IMR-90 (cell line): Measurements from ENCODE around the gene MAGEA8. TPM values are rescaled to one million over a fixed set of nuclear protein-coding genes. Genes with fewer than 3 reads are reported as not detected.

Experiments
- ATAC-seq: fragments of 200-7000 bp; cut with Tn5 transposase; 2 replicates; pipeline ENCODE4 v1.9.1; 2020; ENCODE audit warnings: low read depth, mild to moderate bottlenecking, moderate library complexity
- BruUV-seq: library from RNA; stranded (reverse); fragments of 400-500 nt; replicated peaks from 2 replicates; lab custom pipeline; 2021; lab: Mats Ljungman, UMichigan
- CTCF ChIA-PET: fragments of 300-600 bp; formaldehyde crosslinking; extraction: SDS; loops from one replicate; lab custom pipeline; 2021; ENCODE audit warnings: antibody characterized with exemption; lab: Yijun Ruan, JAX
- POLR2A ChIA-PET: fragments of 300-600 bp; sonication (Branson Sonifier 250); formaldehyde crosslinking; loops from one replicate; lab custom pipeline; 2022; ENCODE audit warnings: antibody characterized with exemption; ENCODE audit not compliant: unreplicated experiment; lab: Charles Lee
- DNase-seq: peaks from one replicate; pipeline ENCODE4 v3.0.0; 2013
- H2AFZ ChIP-seq: replicated peaks from 2 replicates; pipeline ENCODE3; 2013; ENCODE audit warnings: low read length, mild to moderate bottlenecking; ENCODE audit not compliant: poor library complexity
- H2AK5ac ChIP-seq: 2 replicates; pipeline ENCODE4 v1.6.1; 2013; ENCODE audit warnings: low read depth, low read length, inconsistent platforms
- H2AK9ac ChIP-seq: replicated peaks from 2 replicates; pipeline ENCODE3; 2013; ENCODE audit warnings: mild to moderate bottlenecking, low read depth, low read length, moderate library complexity; ENCODE audit not compliant: poor library complexity
- H2BK120ac ChIP-seq: 2 replicates; pipeline ENCODE4 v1.6.1; 2013; ENCODE audit warnings: low read depth, low read length, inconsistent platforms
- H2BK15ac ChIP-seq: 3 replicates; pipeline ENCODE4 v1.6.1; 2013; ENCODE audit warnings: low read depth, low read length, inconsistent platforms
- H2BK20ac ChIP-seq: 2 replicates; pipeline ENCODE4 v1.6.1; 2013; ENCODE audit warnings: low read depth, mild to moderate bottlenecking, inconsistent platforms, low read length, moderate library complexity
- H2BK5ac ChIP-seq: 2 replicates; pipeline ENCODE4 v1.6.1; 2013; ENCODE audit warnings: mild to moderate bottlenecking, low read depth, low read length, inconsistent platforms; ENCODE audit not compliant: poor library complexity, severe bottlenecking
- H3K14ac ChIP-seq: replicated peaks from 2 replicates; pipeline ENCODE4 v1.6.1; 2013; ENCODE audit warnings: low read depth, low read length, inconsistent platforms
- H3K18ac ChIP-seq: 2 replicates; pipeline ENCODE4 v1.6.1; 2013; ENCODE audit warnings: low read depth, low read length, control low read depth
- H3K23ac ChIP-seq: 2 replicates; pipeline ENCODE4 v1.6.1; 2013; ENCODE audit warnings: low read depth, low read length, inconsistent platforms
- H3K27ac ChIP-seq: 2 replicates; pipeline ENCODE4 v1.5.1; 2013; ENCODE audit warnings: mild to moderate bottlenecking, control low read depth, low read length; ENCODE audit not compliant: insufficient read depth
- H3K27me3 ChIP-seq: 2 replicates; pipeline ENCODE4 v1.6.1; 2013; ENCODE audit warnings: low read length; ENCODE audit not compliant: control insufficient read depth, insufficient read depth
- H3K36me3 ChIP-seq: 2 replicates; pipeline ENCODE4 v1.6.1; 2013; ENCODE audit warnings: low read length, mixed read lengths; ENCODE audit not compliant: control insufficient read depth, insufficient read depth
- H3K4ac ChIP-seq: 2 replicates; pipeline ENCODE4 v1.6.1; 2013; ENCODE audit warnings: low read depth, low read length, inconsistent platforms
- H3K4me1 ChIP-seq: 2 replicates; pipeline ENCODE4 v1.6.1; 2013; ENCODE audit warnings: low read length, mixed read lengths; ENCODE audit not compliant: control insufficient read depth, insufficient read depth
- H3K4me2 ChIP-seq: 2 replicates; pipeline ENCODE4 v1.6.1; 2013; ENCODE audit warnings: low read depth, mild to moderate bottlenecking, control low read depth, low read length, moderate library complexity
- H3K4me3 ChIP-seq: 2 replicates; pipeline ENCODE4 v1.5.1; 2013; ENCODE audit warnings: low read depth, mild to moderate bottlenecking, control low read depth, low read length, moderate library complexity; ENCODE audit not compliant: insufficient read depth
- H3K56ac ChIP-seq: 2 replicates; pipeline ENCODE4 v1.6.1; 2013; ENCODE audit warnings: low read length, inconsistent platforms; ENCODE audit not compliant: insufficient read depth; ENCODE audit errors: extremely low read depth
- H3K79me1 ChIP-seq, 2 experiments: 2 replicates each; pipeline ENCODE4 v1.6.1; 2013; ENCODE audit warnings: low read length in 2 of 2, inconsistent platforms in 1 of 2, low read depth in 1 of 2
- H3K9ac ChIP-seq: 2 replicates; pipeline ENCODE4 v1.6.1; 2013; ENCODE audit warnings: low read depth, low read length, control low read depth
- H3K9me1 ChIP-seq: 2 replicates; pipeline ENCODE4 v1.6.1; 2013; ENCODE audit warnings: low read length, inconsistent platforms; ENCODE audit not compliant: insufficient read depth
- H3K9me3 ChIP-seq: 2 replicates; pipeline ENCODE4 v1.6.1; 2013; ENCODE audit warnings: low read length; ENCODE audit not compliant: control insufficient read depth, insufficient read depth
- H4K20me1 ChIP-seq: 2 replicates; pipeline ENCODE4 v1.6.1; 2013; ENCODE audit warnings: low read length, inconsistent platforms; ENCODE audit not compliant: insufficient read depth
- H4K5ac ChIP-seq: 2 replicates; pipeline ENCODE4 v1.6.1; 2013; ENCODE audit warnings: mild to moderate bottlenecking, low read depth, low read length, control low read depth
- H4K8ac ChIP-seq, 2 experiments: 2 replicates each; pipeline ENCODE4 v1.6.1; 2013; ENCODE audit warnings: low read depth in 2 of 2, low read length in 2 of 2, control low read depth in 1 of 2, inconsistent platforms in 1 of 2
- H4K91ac ChIP-seq: 2 replicates; pipeline ENCODE4 v1.6.1; 2013; ENCODE audit warnings: low read depth, low read length, inconsistent platforms; ENCODE audit not compliant: insufficient read depth
- BHLHE40 ChIP-seq: fragments of 150-350 bp; IDR thresholded peaks from 2 replicates; pipeline ENCODE4 v1.6.1; 2016; ENCODE audit warnings: mild to moderate bottlenecking, low read depth, low read length
- CEBPB ChIP-seq: IDR thresholded peaks from 2 replicates; pipeline ENCODE4 v1.6.1; 2012; ENCODE audit warnings: low read depth, low read length, improper control_type of control experiment
- CHD1 ChIP-seq: IDR thresholded peaks from 2 replicates; pipeline ENCODE4 v1.6.1; 2012; ENCODE audit warnings: low read depth, low read length, improper control_type of control experiment
- CTCF ChIP-seq: conservative IDR thresholded peaks from 2 replicates; pipeline ENCODE4 v1.5.1; 2012; ENCODE audit warnings: mild to moderate bottlenecking, low read depth, low read length, improper control_type of control experiment
- FOS ChIP-seq: fragments of 150-350 bp; IDR thresholded peaks from 2 replicates; pipeline ENCODE4 v1.6.1; 2016; ENCODE audit warnings: low read depth, low read length
- MAZ ChIP-seq: IDR thresholded peaks from 2 replicates; pipeline ENCODE4 v1.6.1; 2012; ENCODE audit warnings: low read depth, mild to moderate bottlenecking, low read length, improper control_type of control experiment, moderate library complexity, borderline replicate concordance
- NFE2L2 ChIP-seq: fragments of 150-350 bp; IDR thresholded peaks from 2 replicates; pipeline ENCODE4 v1.6.1; 2016; ENCODE audit warnings: low read depth, mild to moderate bottlenecking, low read length
- POLR2A ChIP-seq: IDR thresholded peaks from 2 replicates; pipeline ENCODE4 v1.6.1; 2012; ENCODE audit warnings: mild to moderate bottlenecking, low read depth, low read length
- RAD21 ChIP-seq: IDR thresholded peaks from 2 replicates; pipeline ENCODE4 v1.6.1; 2012; ENCODE audit warnings: low read length, improper control_type of control experiment
- RCOR1 ChIP-seq: IDR thresholded peaks from 2 replicates; pipeline ENCODE4 v1.6.1; 2012; ENCODE audit warnings: mild to moderate bottlenecking, low read length, improper control_type of control experiment; ENCODE audit not compliant: insufficient replicate concordance
- RFX5 ChIP-seq: IDR thresholded peaks from 2 replicates; pipeline ENCODE4 v1.8.0; 2012; ENCODE audit warnings: low read depth, mild to moderate bottlenecking, low read length, moderate library complexity
- SMC3 ChIP-seq: fragments of 150-350 bp; IDR thresholded peaks from 2 replicates; pipeline ENCODE4 v1.6.1; 2016; ENCODE audit warnings: low read depth, mild to moderate bottlenecking, antibody characterized with exemption, low read length, moderate library complexity
- USF2 ChIP-seq: fragments of 150-350 bp; IDR thresholded peaks from 2 replicates; pipeline ENCODE4 v1.6.1; 2017; ENCODE audit warnings: mild to moderate bottlenecking, antibody characterized with exemption, low read length, low read depth
- WGBS, 2 experiments: methylation state at CpG; one replicate each; pipeline versions ENCODE4 v1.1.5 to v1.1.7; 2013; ENCODE audit warnings: missing lambda C conversion rate in 2 of 2; ENCODE audit not compliant: insufficient read length in 1 of 2; ENCODE audit errors: extremely low coverage in 2 of 2; 5-methylcytosine and 5-hydroxymethylcytosine counted together
- dilution Hi-C: fragments of 300-500 bp; cut with HindIII; formaldehyde crosslinking; loops from one replicate; pipeline ENCODE4 v1.14.3; 2018; ENCODE audit warnings: low sequenced_read_pairs; ENCODE audit not compliant: unreplicated experiment
- in situ Hi-C: fragments of 300-500 bp; cut with MboI; formaldehyde crosslinking; loops from 3 replicates; pipeline ENCODE4 v1.14.3; 2019; ENCODE audit warnings: low sequenced_read_pairs, inconsistent platforms, mixed read lengths
- intact Hi-C: fragments of 100-400 bp; cut with micrococcal nuclease; formaldehyde crosslinking; loops from 2 replicates; pipeline ENCODE4 v1.10.0; 2022
- polyA plus RNA-seq, 3 experiments: library from polyadenylated mRNA; depleted of rRNA; stranded (reverse); fragments of >200 nt; gene quantifications; 2 replicates each; pipeline ENCODE4 v1.2.3, GENCODE V29; 2012; ENCODE audit warnings: low replicate concordance in 1 of 3
- total RNA-seq: library from RNA; depleted of rRNA; stranded (reverse); fragments of >200 nt; gene quantifications from 2 replicates; pipeline ENCODE4 v1.2.3, GENCODE V29; 2012
- TF ChIP-seq, protein P1 (sequence below): fragments of 150-350 bp; IDR thresholded peaks from 2 replicates; pipeline ENCODE4 v1.6.1; 2016; ENCODE audit warnings: low read depth, mild to moderate bottlenecking, low read length, moderate library complexity, borderline replicate concordance

The MAGEA8 gene
- total and polyA plus RNA-seq, 2 of the 4 experiments (the other 2 are of a cell fraction) = not detected

DNA sequence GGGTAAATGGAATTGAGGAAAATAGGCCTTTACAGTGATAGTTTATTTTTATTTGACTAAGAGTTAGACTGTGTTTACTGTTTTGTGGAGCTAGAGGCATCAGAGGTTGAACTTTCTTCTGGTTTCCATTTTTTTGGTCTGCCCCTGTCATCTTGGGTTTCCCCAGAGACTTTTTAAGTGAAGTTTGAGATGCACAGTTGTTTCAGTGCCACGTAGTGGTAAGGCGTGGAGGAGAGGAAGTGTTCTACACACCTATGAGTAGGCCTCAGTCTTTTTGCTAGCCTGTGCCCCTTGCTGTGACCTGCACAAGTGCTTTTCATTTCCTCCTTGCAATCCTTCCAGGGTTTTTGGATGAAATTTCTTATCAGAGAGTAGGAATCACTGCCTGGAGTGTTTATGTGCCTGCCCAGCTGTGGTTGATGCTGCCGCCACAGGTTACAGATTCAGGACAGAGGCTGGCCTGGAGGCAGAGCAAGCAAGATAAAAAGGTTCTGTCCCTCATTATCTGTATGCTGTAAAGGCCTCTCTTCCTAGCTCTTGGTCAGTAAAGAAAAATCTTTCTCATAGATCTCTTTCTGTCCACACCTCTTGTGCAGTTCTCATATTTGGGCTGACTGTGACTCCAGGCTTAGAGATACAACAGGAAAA is 35.9 kb downstream of the MAGEA8 start:
- TF ChIP-seq FOS (no peak), RAD21 (no peak), CTCF (no peak), RFX5 (no peak), BHLHE40 (no peak), CHD1 (no peak), RCOR1 (no peak), USF2 (no peak), MAZ (no peak), CEBPB (no peak), NFE2L2 (no peak), POLR2A (no peak), SMC3 (no peak)
- TF ChIP-seq, protein P1, sequence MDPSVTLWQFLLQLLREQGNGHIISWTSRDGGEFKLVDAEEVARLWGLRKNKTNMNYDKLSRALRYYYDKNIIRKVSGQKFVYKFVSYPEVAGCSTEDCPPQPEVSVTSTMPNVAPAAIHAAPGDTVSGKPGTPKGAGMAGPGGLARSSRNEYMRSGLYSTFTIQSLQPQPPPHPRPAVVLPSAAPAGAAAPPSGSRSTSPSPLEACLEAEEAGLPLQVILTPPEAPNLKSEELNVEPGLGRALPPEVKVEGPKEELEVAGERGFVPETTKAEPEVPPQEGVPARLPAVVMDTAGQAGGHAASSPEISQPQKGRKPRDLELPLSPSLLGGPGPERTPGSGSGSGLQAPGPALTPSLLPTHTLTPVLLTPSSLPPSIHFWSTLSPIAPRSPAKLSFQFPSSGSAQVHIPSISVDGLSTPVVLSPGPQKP = no peak
- H3K9me3 ChIP-seq = no peaks in the 10 kb centered on the region
- H4K8ac ChIP-seq = no peak overlapping the region
- no peaks in the 10 kb centered on the region for H3K79me1 ChIP-seq
- WGBS, 2 experiments = no CpG with 5 or more reads among the region's 3 CpGs
- dilution Hi-C loops = no loop called here
- no peak overlapping the region for H4K5ac ChIP-seq
- H3K27ac ChIP-seq = no peak overlapping the region
- H3K23ac ChIP-seq = no peak overlapping the region
- in situ Hi-C loops = no loop called here
- intact Hi-C loops = no loop called here
- no peak overlapping the region for H2AFZ ChIP-seq
- no peak overlapping the region for H2BK15ac ChIP-seq
- no peak overlapping the region for H2BK5ac ChIP-seq
- POLR2A ChIA-PET = no interaction called here
- DNase-seq (peak; percentile 1), ATAC-seq (peak; percentile 24; the same call in 1 of the 2 replicates)
- no peaks in the 10 kb centered on the region for H3K9me1 ChIP-seq
- no peaks in the 10 kb centered on the region for H3K36me3 ChIP-seq
- no peak overlapping the region for H2AK5ac ChIP-seq
- H3K14ac ChIP-seq = no peak overlapping the region
- H3K27me3 ChIP-seq = no peaks in the 10 kb centered on the region
- CTCF ChIA-PET = no interaction called here
- no peak overlapping the region for H3K4ac ChIP-seq
- H3K56ac ChIP-seq = no peak overlapping the region
- H2BK20ac ChIP-seq = no peak overlapping the region
- BruUV-seq = no TSS peak
- no peak overlapping the region for H3K4me3 ChIP-seq
- no peak overlapping the region for H2BK120ac ChIP-seq
- H4K20me1 ChIP-seq = no peaks in the 10 kb centered on the region
- no peak overlapping the region for H3K18ac ChIP-seq
- no peak overlapping the region for H3K9ac ChIP-seq
- H3K4me2 ChIP-seq = no peak overlapping the region
- no peak overlapping the region for H2AK9ac ChIP-seq
- no peak overlapping the region for H4K91ac ChIP-seq
- no peaks in the 10 kb centered on the region; the same call in 1 of the 2 replicates for H3K4me1 ChIP-seq
